GM19193 (cell line): Measurements from ENCODE around the gene CSTB.

Source experiments
- POLR2A ChIP-seq: IDR thresholded peaks from 4 replicates; pipeline ENCODE4 v1.6.1; 2011; ENCODE audit not compliant: insufficient read depth, insufficient read length; ENCODE audit errors: extremely low read depth

The CSTB gene

DNA sequence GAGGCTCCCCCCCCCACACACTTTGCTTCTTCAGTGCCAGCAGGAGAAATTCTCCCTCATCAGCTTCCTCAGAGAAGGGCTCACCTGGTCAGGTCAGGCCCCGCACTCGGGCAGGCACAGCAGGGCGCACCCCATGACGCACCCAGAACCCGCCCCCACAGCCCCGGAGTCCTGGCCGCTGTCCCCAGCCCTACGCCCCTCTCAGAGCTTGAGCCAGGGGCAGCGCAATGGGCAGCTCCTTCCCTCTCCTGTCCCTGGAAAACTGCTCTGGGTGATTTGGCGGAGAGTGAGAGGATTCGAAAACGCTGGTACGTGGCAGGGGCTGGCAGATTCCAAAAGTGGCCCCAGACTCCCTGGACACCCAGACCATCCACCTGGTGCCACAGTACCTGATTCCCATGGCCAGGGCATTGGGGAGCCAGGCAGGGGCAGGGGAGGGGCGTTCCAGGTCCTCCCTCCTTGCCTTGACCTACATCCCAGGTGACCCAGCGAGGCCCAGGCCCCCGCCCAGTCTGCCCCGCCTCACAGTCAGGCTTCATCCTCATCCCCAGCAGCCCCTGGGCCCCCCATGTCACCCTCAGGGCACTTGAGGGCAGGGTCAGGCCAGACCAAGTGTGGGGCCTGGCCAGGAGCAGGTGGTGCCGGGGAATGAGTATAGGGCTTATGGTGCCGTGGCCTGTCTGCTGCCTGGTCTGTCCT lies 37.0 kb upstream of the CSTB start:
- no peak for TF ChIP-seq POLR2A

DNA sequence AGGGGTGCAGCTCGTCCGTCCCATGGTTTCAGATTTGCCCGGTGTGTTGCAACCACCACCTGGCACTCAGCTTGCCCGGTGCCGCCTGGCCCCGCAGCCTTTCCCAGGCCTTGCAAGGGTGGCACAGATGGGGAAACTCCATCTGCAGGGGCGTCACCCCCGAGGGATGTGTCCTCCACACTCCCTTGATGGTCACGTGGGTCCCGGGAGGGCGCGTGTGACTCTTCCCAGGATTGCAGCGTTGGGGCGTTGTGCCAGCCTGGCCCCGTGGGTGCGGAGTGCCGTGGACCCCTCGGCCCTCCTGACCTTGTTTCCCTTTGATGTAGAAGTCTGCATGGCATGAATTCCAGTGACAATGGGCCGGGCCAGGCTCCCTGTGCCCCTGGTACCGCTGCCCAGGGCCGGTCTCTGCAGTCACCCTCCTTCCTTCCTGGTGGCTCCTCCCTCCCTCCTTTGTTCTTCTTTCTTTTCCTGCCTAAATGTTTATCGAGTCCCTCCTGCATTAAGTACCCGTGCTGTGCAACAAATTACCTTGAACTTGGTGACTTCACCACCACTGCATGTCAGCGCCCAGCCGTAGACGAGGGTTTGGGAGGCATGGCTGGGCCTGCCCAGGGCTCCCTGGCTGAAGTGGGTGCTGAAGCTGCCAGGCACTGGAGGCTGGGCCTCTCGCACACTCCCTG lies 36.2 kb upstream of the CSTB start:
- no peak for TF ChIP-seq POLR2A

DNA sequence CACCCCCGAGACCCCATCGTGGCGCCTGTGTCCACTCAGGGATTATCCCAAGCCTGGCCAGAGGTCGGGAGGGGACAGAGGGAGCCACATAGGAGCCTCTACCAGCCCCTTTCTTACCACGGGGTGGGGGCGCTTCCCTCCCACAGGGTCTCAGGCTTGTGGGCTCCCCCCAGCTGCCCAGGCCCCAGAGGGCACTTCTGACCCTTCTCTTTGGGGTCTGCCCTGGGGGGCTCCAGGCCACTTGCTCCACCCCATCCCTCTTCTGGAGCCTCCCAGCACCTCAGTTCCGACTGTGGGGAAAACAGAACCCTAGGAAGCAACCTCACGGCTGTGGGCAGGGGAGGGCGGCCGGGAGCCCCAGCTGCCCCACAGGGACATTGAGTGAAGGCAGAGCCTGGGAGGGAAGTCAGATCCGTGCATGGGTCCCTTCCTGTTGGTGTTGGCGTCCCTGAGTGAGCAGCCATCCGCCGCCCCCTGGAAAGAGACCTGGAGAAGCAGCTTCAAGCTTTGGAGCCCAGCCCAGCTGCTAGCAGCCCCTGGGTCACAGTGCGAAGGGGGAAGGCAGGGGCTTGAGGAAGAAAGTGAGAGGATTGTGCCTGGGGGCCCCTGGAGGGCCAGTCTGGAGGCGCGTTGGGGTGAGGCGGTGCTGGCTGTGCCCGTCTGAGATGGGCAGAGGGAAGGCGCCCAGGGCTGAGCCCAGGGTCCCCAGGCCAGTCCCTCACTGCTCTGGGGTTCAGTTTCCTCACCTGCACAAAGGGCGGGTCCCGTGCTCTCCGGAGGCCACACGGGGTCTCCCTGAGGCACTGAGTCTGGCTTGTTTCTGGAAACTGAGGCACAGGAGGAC lies 35.4 kb upstream of the CSTB start:
- TF ChIP-seq POLR2A = no peak

DNA sequence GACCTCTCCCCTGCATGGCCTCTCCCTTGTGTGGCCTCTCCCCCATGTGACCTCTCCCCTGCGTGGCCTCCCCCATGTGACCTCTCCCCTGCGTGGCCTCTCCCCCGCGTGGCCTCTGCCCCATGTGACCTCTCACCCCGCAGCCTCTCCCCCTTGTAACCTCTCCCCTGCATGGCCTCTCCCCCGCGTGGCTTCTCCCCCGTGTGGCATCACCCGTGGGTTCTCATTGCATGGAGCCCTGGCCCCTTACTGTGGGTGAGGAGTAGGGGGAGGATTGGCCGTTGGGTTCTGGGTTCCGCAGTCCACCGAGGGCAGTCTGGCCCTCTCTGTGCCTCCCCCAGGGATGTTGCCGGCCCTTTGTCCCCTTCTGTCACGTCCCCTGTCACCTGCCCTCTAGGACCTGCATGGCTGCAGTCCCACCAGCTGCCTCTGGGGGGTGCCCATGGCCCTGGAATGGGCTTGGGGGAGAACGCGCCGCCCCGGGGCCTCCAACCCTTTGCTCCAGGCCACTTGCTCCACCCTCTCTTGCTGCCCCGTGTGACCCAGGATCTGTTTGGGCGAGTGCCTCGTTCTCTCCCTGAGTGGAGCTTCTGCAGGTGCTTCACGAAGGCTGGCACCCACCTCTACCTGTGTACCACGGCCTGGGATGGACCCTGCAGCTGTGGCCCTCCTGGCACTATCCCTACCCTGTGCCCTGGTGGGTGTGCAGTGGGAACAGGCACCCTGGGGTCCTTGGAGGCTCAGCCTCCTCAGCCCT lies 34.6 kb upstream of the CSTB start:
- TF ChIP-seq POLR2A = no peak

DNA sequence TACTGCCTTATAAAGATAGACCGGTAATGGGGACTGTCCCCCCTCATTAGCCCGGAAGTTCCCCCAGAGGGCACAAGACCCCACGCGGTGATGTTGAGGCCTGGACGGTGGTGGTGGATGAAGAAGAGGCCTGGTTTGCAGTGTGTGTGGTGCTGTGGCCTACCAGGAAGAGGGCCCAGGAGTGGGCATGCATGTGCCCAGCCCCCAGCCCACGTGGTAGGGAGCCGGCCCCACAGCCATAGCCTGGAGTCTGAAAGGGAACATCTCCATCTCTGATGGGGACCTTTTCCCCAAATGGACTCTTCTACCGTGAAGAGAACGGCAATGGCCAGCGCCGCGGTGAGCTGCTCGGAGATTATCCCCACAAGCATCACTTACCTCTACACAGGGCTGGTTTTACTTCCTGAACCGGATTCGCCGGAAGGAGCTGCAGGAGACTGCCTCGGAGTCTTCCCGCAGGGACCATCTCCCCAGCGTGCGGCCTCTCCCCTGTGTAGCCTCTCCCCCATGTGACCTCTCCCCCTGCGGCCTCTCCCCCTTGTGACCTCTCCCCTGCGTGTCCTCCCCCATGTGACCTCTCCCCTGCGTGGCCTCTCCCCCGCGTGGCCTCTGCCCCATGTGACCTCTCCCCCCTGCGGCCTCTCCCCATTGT lies 33.9 kb upstream of the CSTB start:
- TF ChIP-seq POLR2A = no peak

DNA sequence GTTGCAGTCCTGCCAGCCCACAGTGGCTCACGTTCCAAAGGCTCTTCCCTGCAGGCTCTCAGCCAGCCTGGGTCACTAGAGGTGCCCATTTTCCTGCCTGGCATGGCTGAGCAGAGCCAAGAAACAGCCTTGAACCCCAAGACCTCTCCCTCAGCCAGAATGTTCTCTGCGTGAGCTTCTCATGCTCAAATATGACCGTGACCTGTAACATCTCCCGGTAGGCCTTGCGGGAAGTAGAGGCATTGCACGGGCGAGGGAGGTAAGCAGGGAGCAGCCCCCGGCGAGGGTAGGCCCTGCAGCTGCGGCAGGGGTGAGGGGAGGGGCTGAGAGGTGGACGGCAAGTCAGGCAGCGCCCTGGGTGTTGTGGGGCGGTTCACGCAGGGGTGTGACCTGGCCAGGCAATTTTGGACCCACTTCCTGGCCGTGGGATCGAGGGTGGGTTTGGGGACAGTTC lies 33.3 kb upstream of the CSTB start:
- TF ChIP-seq POLR2A = no peak

DNA sequence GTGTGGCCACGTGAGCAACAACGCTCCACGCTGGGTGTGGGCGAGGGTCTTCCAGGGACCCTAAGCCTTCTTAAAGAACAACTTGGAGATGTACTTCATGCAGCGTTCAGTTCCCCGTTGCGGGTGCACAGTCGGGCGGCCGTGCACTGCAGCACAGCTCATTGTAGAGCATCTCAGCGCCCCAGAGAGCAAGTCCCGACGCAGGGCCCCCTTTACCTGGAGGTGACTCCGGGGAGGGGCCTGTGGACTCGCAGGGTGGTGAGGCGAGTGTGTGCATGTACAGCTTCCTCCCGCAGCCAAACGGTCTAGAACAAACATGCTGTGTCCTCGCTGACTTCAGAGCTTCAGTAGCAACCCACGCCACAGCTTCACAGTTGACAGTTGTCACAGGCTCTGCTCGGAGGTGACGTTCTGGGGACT lies 32.7 kb upstream of the CSTB start:
- TF ChIP-seq POLR2A = no peak

DNA sequence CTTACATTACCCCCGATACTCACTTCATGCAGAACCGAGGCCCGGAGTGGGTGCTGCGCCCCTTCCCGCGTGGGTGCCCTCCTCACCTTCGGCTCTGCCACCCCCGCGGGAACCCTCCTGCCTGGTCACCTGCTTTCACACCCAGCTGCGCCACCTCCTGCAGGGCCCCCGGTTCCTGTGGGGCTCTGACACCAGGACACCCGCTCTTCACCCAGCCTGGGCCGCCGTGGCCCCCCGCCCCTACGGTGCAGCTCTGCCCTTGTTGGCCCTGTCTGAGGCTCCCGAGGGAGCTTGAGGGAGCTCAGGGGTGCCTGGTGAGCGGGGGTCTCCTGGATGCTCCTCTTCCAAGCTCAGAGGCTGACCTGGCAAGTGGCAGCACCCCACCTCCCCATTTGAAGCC lies 32.3 kb upstream of the CSTB start:
- no peak for TF ChIP-seq POLR2A

DNA sequence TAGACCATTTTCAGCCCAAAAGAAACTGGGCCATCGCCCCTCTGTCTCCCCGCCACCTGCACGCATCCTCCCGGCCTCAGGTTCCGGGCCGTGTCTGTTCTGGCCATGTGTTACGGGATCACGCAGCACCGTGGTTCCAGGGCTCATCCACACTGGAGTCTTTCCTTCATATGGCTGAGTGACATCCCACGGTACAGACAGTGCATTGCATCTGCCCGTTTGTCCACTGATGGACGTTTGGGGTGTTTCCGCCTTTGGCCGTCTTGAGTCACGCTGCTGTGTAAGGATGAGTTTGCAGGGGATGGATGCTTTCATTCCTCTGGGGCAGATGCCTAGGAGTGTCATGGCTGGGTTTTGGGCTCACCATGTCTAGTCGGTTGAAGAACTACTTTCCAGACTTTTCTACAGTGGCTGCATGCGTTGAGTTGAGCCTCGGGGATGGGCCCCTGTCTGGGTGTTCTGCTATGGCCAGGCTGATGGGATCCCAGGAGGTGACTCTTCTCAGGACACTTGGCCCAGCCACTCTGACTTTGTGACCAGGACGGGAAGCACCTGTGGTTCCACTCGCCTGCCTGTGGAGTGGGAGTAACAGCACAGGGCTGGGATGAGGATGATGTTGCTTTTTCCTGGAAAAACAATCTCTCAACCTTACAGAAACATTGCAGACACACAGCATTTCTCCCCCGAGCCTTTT lies 30.1 kb upstream of the CSTB start:
- peak; percentile 23 for TF ChIP-seq POLR2A

DNA sequence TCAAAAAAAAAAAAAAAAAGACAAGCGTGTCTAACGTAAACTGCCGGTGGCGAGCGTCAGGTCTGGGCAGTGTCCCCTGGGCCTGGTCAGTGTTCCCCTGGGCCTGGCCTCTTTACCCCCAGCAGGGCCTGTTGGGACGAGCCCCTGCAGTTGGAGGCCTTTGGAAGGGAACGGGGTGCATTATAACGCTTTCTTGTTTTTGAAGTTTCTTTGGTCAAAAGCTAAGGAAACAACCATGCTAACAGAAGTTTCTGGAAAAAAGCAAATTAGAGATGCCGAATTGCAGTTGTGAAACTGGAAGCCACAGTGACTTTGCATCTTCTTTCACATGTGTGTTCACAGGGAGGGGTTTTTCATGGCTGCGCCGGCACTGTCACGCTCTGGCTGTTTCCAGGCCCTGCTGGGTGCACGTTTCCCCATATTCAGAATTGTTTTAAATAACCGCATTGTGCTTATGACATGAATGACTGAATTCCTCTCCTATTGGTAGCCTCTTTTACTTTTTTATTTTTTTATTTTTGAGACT lies 29.2 kb upstream of the CSTB start:
- TF ChIP-seq POLR2A = peak; percentile 1

DNA sequence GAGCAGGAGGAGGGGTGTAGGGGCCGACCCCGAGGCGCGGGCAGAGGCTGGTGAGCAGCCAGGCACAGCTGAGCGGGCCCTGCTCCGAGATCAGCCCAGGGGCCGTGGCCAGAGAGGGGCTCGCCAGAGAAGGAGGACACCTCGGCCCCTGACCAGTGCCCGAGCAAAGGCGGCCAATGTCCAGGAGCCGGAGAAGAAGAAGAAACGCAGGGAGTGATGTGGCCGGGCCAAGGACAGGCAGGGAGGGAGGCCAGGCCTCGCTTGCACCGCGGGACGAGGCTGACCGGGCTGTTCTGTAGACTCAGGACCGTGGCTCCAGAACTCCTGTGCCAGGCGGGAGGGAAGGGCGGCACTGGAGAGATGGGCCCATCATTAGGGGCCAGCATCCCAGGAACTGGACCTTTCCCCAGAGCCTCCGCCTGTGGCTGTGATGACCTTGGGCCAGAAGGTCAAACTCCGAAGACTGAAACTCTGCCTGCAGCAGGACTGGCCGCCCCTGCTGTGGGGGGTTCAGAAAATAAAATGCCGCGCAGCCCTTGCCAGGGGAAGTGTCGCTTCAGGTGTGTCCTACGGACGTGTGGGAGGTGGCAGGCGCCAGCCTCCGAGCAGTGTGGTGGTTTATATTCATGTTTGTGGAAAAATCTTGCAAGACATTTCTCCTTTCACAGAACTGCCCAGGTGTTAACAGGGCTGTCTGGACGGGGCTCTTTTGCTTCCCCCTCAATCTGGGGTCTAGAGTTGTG lies 27.6 kb upstream of the CSTB start:
- TF ChIP-seq POLR2A = no peak

DNA sequence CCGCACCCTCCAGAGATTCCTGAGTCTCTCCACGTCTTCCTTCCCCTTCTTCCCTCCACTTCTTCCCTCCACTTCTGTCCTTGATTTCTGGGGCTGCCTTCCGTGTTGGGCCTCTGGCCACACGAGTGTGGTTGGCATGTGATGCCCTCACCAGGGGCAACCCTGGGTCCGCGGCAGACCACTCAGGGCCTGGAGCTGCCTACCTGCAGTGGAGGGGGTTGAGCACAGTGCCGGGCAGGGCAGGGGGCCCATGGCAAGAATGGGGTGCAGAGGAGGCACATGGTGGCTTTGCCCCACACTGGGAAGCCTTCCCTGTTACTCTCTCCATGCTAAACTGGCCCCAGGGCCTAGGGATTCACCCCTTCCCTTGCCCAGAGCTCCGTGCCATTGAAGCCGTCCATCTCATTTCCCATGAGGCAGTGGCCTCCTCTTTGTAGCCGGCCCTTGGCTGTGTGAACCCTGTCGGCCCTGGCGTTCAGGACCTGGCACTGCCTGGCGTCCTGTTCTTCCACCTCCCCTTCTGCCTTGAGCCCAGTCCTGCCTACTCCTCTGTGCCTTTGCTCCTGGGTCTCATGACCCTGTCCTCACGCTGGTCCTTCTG lies 26.7 kb upstream of the CSTB start:
- no peak for TF ChIP-seq POLR2A
